ENCODE data around the gene SLC4A9. TPM values are rescaled to one million over a fixed set of nuclear protein-coding genes. Genes with fewer than 3 reads are reported as not detected.

SLC4A9 gene
- total RNA-seq, 1 donor from 2014 or later = 0.32 TPM

GRCh38 chr5:140381351-140381750 is 21.4 kb downstream of the SLC4A9 start:
- no peak for DNase-seq
- no peaks in the 10 kb centered on the region for H3K27me3 ChIP-seq (ENCODE audit: low read depth)
- H3K27ac ChIP-seq = no peak overlapping the region
- no peaks in the 10 kb centered on the region for H3K4me1 ChIP-seq
- H3K9me3 ChIP-seq = no peaks in the 10 kb centered on the region
- no peak for TF ChIP-seq CTCF (IDR thresholded peaks at IDR 0.05)
- intact Hi-C loops (cut with DNase I) = no loop called here
- H3K4me3 ChIP-seq = no peak overlapping the region
- no peaks in the 10 kb centered on the region for H3K36me3 ChIP-seq
- no peak for ATAC-seq

DNA sequence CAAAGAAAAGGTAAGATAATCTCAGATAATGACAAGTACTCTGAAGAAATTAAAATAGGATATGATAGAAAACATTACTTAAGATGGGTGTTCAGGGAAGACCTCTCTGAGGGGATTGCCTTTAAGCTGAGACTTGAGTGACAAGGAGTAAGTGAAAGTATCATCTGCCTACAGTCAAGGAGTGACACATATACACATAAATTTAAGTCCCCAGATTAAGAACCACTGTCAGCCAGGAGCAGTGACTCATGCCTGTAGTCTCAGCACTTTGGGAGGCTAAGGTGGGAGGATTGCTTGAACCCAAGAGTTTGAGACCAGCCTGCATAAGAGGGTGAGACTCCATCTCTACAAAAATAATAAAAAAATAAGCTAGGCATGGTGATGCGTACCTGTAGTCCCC is 22.0 kb downstream of the SLC4A9 start:
- intact Hi-C loops (cut with DNase I) = no loop called here
- no peak for TF ChIP-seq CTCF (IDR thresholded peaks at IDR 0.05)
- DNase-seq (no peak), ATAC-seq (no peak)
- H3K36me3 ChIP-seq = no peaks in the 10 kb centered on the region
- H3K27me3 ChIP-seq (ENCODE audit: low read depth) = no peaks in the 10 kb centered on the region
- H3K27ac ChIP-seq = no peak overlapping the region
- H3K4me1 ChIP-seq = no peaks in the 10 kb centered on the region
- no peak overlapping the region for H3K4me3 ChIP-seq
- H3K9me3 ChIP-seq = no peaks in the 10 kb centered on the region

DNA sequence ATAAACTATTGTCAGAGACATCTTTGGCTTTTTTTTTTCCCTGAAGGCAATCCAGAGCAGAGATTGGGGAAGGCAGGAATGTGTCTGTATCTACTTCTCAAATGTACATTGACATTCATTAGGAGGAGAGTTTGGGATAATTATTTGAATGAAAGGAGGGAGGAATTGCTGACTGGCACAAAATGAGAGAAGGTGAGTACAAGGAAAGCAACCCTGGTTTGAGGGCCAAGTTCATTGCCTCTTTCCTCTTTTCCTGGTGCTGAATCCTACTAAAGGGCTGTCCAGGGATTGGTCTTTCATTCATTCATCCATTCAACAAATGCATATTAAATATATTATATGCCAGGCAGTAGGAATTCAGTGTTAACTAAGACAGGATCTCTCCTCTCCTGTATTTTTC is 22.9 kb downstream of the SLC4A9 start:
- no peak for ATAC-seq

GRCh38 chr5:140383300-140383699 is 23.3 kb downstream of the SLC4A9 start:
- H3K4me1 ChIP-seq = no peaks in the 10 kb centered on the region
- intact Hi-C loops (cut with DNase I) = no loop called here
- DNase-seq (no peak), ATAC-seq (no peak)
- no peak for TF ChIP-seq CTCF (IDR thresholded peaks at IDR 0.05)
- H3K27ac ChIP-seq = no peak overlapping the region
- H3K36me3 ChIP-seq = no peaks in the 10 kb centered on the region
- H3K4me3 ChIP-seq = no peak overlapping the region
- no peaks in the 10 kb centered on the region for H3K9me3 ChIP-seq
- H3K27me3 ChIP-seq (ENCODE audit: low read depth) = no peaks in the 10 kb centered on the region

More for the DNA sequence above, 22.9 kb downstream of the SLC4A9 start:
- no peak for TF ChIP-seq CTCF (IDR thresholded peaks at IDR 0.05)
- Histone ChIP-seq H3K36me3 (no peaks in the 10 kb centered on the region), H3K27me3 (ENCODE audit: low read depth) (no peaks in the 10 kb centered on the region), H3K4me1 (no peaks in the 10 kb centered on the region), H3K4me3 (no peak overlapping the region), H3K27ac (no peak overlapping the region), H3K9me3 (no peaks in the 10 kb centered on the region)
- no peak for DNase-seq
- intact Hi-C loops (cut with DNase I) = no loop called here

GRCh38 chr5:140388052-140388451 is 28.1 kb downstream of the SLC4A9 start:
- DNase-seq (no peak), ATAC-seq (no peak)
- Histone ChIP-seq H3K36me3 (no peaks in the 10 kb centered on the region), H3K4me3 (no peak overlapping the region), H3K27me3 (ENCODE audit: low read depth) (no peaks in the 10 kb centered on the region), H3K9me3 (no peaks in the 10 kb centered on the region), H3K4me1 (no peaks in the 10 kb centered on the region), H3K27ac (no peak overlapping the region)
- no peak for TF ChIP-seq CTCF (IDR thresholded peaks at IDR 0.05)
- intact Hi-C loops (cut with DNase I) = no loop called here

GRCh38 chr5:140391312-140391711 is 31.3 kb downstream of the SLC4A9 start:
- DNase-seq (no peak), ATAC-seq (peak; percentile 35 to 79)
- no peak for TF ChIP-seq CTCF (IDR thresholded peaks at IDR 0.05)
- no peak overlapping the region for H3K4me3 ChIP-seq
- no peaks in the 10 kb centered on the region for H3K9me3 ChIP-seq
- H3K27me3 ChIP-seq (ENCODE audit: low read depth) = no peaks in the 10 kb centered on the region
- intact Hi-C loops (cut with DNase I) = no loop called here
- H3K4me1 ChIP-seq = no peaks in the 10 kb centered on the region
- no peaks in the 10 kb centered on the region for H3K36me3 ChIP-seq
- no peak overlapping the region for H3K27ac ChIP-seq

All from lower lobe of right lung (tissue), 2 donors.